ENCODE measurements around the gene DDX28. TPM values are rescaled to one million over a fixed set of nuclear protein-coding genes. Genes with fewer than 3 reads are reported as not detected.
"Not testable (repeated sequence)": the region's sequence is repeated elsewhere in the genome, so short reads cannot be mapped to it uniquely, and the experiment has no call there.

DDX28 gene
- total RNA-seq, 1 donor from 2014 or later, result 6.2 TPM

- no peak for DNase-seq (ENCODE audit: low read depth)
- H3K4me1 Mint-ChIP-seq (ENCODE audit: low read depth, unreplicated experiment), result peaks cover 2% of the 10 kb centered on the region
Observed at GRCh38 chr16:68003031-68003430, 20.0 kb downstream of the DDX28 start.

GRCh38 chr16:68000450-68000849 lies 22.6 kb downstream of the DDX28 start:
- Histone ChIP-seq H3K4me1 (ENCODE audit: insufficient read depth, low read length) (no peaks in the 10 kb centered on the region), H3K4me3 (ENCODE audit: insufficient read depth, low read depth, low read length) (no peak overlapping the region), H2AFZ (ENCODE audit: low read depth, low read length) (no peak overlapping the region), H3K9ac (ENCODE audit: low read length) (no peak overlapping the region), H3K9me3 (ENCODE audit: insufficient read depth, low read depth, low read length) (no peaks in the 10 kb centered on the region), H4K20me1 (ENCODE audit: insufficient read depth, low read length) (no peaks in the 10 kb centered on the region), H3K27ac (ENCODE audit: low read depth, low read length) (no peak overlapping the region), H3K36me3 (ENCODE audit: insufficient read depth, low read length) (no peaks in the 10 kb centered on the region), H3K4me2 (ENCODE audit: low read length) (no peak overlapping the region), H3K27me3 (ENCODE audit: insufficient read depth, low read length) (peaks cover 3% of the 10 kb centered on the region), H3K79me2 (ENCODE audit: insufficient read depth, low read length) (no peaks in the 10 kb centered on the region)
- TF ChIP-seq CTCF (IDR thresholded peaks at IDR 0.05; ENCODE audit: insufficient read depth, low read depth, low read length), result no peak
- TF ChIP-seq EZH2 (IDR thresholded peaks at IDR 0.05; ENCODE audit: insufficient read depth, low read length), result no peak
- no peaks in the 10 kb centered on the region for H3K36me3 Mint-ChIP-seq (ENCODE audit: low read depth, unreplicated experiment)
- H3K9me3 Mint-ChIP-seq (ENCODE audit: unreplicated experiment), result no peaks in the 10 kb centered on the region
- no peak for DNase-seq (ENCODE audit: low read depth)
- H3K4me1 Mint-ChIP-seq (ENCODE audit: low read depth, unreplicated experiment), result peaks cover 2% of the 10 kb centered on the region
- no peak for FAIRE-seq
- no peak overlapping the region for H3K4me3 Mint-ChIP-seq (ENCODE audit: unreplicated experiment)
- peaks cover 6% of the 10 kb centered on the region for H3K27me3 Mint-ChIP-seq (ENCODE audit: low read depth, unreplicated experiment)
- H3K27ac Mint-ChIP-seq (ENCODE audit: unreplicated experiment), result no peak overlapping the region

More at GRCh38 chr16:68003031-68003430, 20.0 kb downstream of the DDX28 start:
- H3K9me3 Mint-ChIP-seq (ENCODE audit: unreplicated experiment), result no peaks in the 10 kb centered on the region
- no peaks in the 10 kb centered on the region for H3K4me1 ChIP-seq (ENCODE audit: insufficient read depth, low read length)
- H3K27me3 ChIP-seq (ENCODE audit: insufficient read depth, low read length), result peaks cover 3% of the 10 kb centered on the region
- no peaks in the 10 kb centered on the region for H3K79me2 ChIP-seq (ENCODE audit: insufficient read depth, low read length)
- FAIRE-seq, result no peak
- H3K27ac Mint-ChIP-seq (ENCODE audit: unreplicated experiment), result no peak overlapping the region
- no peak overlapping the region for H2AFZ ChIP-seq (ENCODE audit: low read depth, low read length)
- no peaks in the 10 kb centered on the region for H3K36me3 ChIP-seq (ENCODE audit: insufficient read depth, low read length)
- H3K4me3 ChIP-seq (ENCODE audit: insufficient read depth, low read depth, low read length), result no peak overlapping the region
- H3K4me3 Mint-ChIP-seq (ENCODE audit: unreplicated experiment), result no peak overlapping the region
- H3K27me3 Mint-ChIP-seq (ENCODE audit: low read depth, unreplicated experiment), result peaks cover 8% of the 10 kb centered on the region
- no peaks in the 10 kb centered on the region for H3K36me3 Mint-ChIP-seq (ENCODE audit: low read depth, unreplicated experiment)
- TF ChIP-seq EZH2 (IDR thresholded peaks at IDR 0.05; ENCODE audit: insufficient read depth, low read length) (no peak), CTCF (IDR thresholded peaks at IDR 0.05; ENCODE audit: insufficient read depth, low read depth, low read length) (no peak)
- H3K4me2 ChIP-seq (ENCODE audit: low read length), result no peak overlapping the region
- H3K9me3 ChIP-seq (ENCODE audit: insufficient read depth, low read depth, low read length), result no peaks in the 10 kb centered on the region
- no peaks in the 10 kb centered on the region for H4K20me1 ChIP-seq (ENCODE audit: insufficient read depth, low read length)
- H3K27ac ChIP-seq (ENCODE audit: low read depth, low read length), result no peak overlapping the region
- H3K9ac ChIP-seq (ENCODE audit: low read length), result no peak overlapping the region

GRCh38 chr16:67999985-68000384 lies 23.0 kb downstream of the DDX28 start:
- H3K27ac ChIP-seq (ENCODE audit: low read depth, low read length), result no peak overlapping the region
- H3K79me2 ChIP-seq (ENCODE audit: insufficient read depth, low read length), result no peaks in the 10 kb centered on the region
- Mint-ChIP-seq H3K4me1 (ENCODE audit: low read depth, unreplicated experiment) (peaks cover 2% of the 10 kb centered on the region), H3K27ac (ENCODE audit: unreplicated experiment) (no peak overlapping the region), H3K9me3 (ENCODE audit: unreplicated experiment) (no peaks in the 10 kb centered on the region), H3K36me3 (ENCODE audit: low read depth, unreplicated experiment) (no peaks in the 10 kb centered on the region), H3K4me3 (ENCODE audit: unreplicated experiment) (no peak overlapping the region), H3K27me3 (ENCODE audit: low read depth, unreplicated experiment) (peaks cover 5% of the 10 kb centered on the region)
- no peak overlapping the region for H2AFZ ChIP-seq (ENCODE audit: low read depth, low read length)
- H3K9ac ChIP-seq (ENCODE audit: low read length), result no peak overlapping the region
- H3K27me3 ChIP-seq (ENCODE audit: insufficient read depth, low read length), result peaks cover 3% of the 10 kb centered on the region
- no peak overlapping the region for H3K4me3 ChIP-seq (ENCODE audit: insufficient read depth, low read depth, low read length)
- DNase-seq (ENCODE audit: low read depth), result no peak
- no peak for FAIRE-seq
- no peak for TF ChIP-seq CTCF (IDR thresholded peaks at IDR 0.05; ENCODE audit: insufficient read depth, low read depth, low read length)
- no peak for TF ChIP-seq EZH2 (IDR thresholded peaks at IDR 0.05; ENCODE audit: insufficient read depth, low read length)
- no peaks in the 10 kb centered on the region for H3K9me3 ChIP-seq (ENCODE audit: insufficient read depth, low read depth, low read length)
- H3K4me1 ChIP-seq (ENCODE audit: insufficient read depth, low read length), result no peaks in the 10 kb centered on the region
- H3K4me2 ChIP-seq (ENCODE audit: low read length), result no peak overlapping the region
- no peaks in the 10 kb centered on the region for H3K36me3 ChIP-seq (ENCODE audit: insufficient read depth, low read length)
- H4K20me1 ChIP-seq (ENCODE audit: insufficient read depth, low read length), result no peaks in the 10 kb centered on the region

- not testable (repeated sequence) for H3K4me1 Mint-ChIP-seq (ENCODE audit: low read depth, unreplicated experiment); H3K4me3 Mint-ChIP-seq (ENCODE audit: unreplicated experiment); H3K36me3 ChIP-seq (ENCODE audit: insufficient read depth, low read length); H3K4me3 ChIP-seq (ENCODE audit: insufficient read depth, low read depth, low read length); H3K9ac ChIP-seq (ENCODE audit: low read length); H3K27ac ChIP-seq (ENCODE audit: low read depth, low read length); H3K27me3 ChIP-seq (ENCODE audit: insufficient read depth, low read length); H3K27ac Mint-ChIP-seq (ENCODE audit: unreplicated experiment); H3K79me2 ChIP-seq (ENCODE audit: insufficient read depth, low read length); H3K4me1 ChIP-seq (ENCODE audit: insufficient read depth, low read length); H3K9me3 Mint-ChIP-seq (ENCODE audit: unreplicated experiment); H3K27me3 Mint-ChIP-seq (ENCODE audit: low read depth, unreplicated experiment); FAIRE-seq; H3K36me3 Mint-ChIP-seq (ENCODE audit: low read depth, unreplicated experiment); H3K9me3 ChIP-seq (ENCODE audit: insufficient read depth, low read depth, low read length); H2AFZ ChIP-seq (ENCODE audit: low read depth, low read length); H3K4me2 ChIP-seq (ENCODE audit: low read length); DNase-seq (ENCODE audit: low read depth); H4K20me1 ChIP-seq (ENCODE audit: insufficient read depth, low read length)
Observed at GRCh38 chr16:67998779-67999688, 24.0 kb downstream of the DDX28 start, which contains the start of gene DPEP2. TSS of gene DPEP2 (minus strand) at chr16:67999484. CDS start at chr16:67993212, 6,272 bp downstream.
